DOHH2 (cell line): ENCODE data around the gene APOA1.

Source experiments
- H3F3A ChIP-seq: fragments of 200-600 bp; sonication (generic), shearing (Covaris generic); 2 replicates; pipeline ENCODE4 v1.6.0; 2016; ENCODE audit warnings: antibody characterized with exemption, mild to moderate bottlenecking; ENCODE audit not compliant: control insufficient read depth, insufficient read depth
- H3K27ac ChIP-seq: fragments of 200-600 bp; sonication (generic); 2 replicates; pipeline ENCODE4 v1.5.1; 2014; ENCODE audit warnings: low read depth, mild to moderate bottlenecking, low read length, moderate library complexity
- H3K27me3 ChIP-seq: fragments of 200-600 bp; sonication (generic); 2 replicates; pipeline ENCODE4 v1.6.1; 2014; ENCODE audit warnings: mild to moderate bottlenecking, low read length, mixed read lengths; ENCODE audit not compliant: control insufficient read depth
- H3K36me3 ChIP-seq: fragments of 200-600 bp; sonication (generic); 2 replicates; pipeline ENCODE4 v1.6.1; 2014; ENCODE audit warnings: mild to moderate bottlenecking, low read length, moderate library complexity, mixed read lengths; ENCODE audit not compliant: control insufficient read depth
- H3K4me1 ChIP-seq: fragments of 200-600 bp; sonication (generic); 2 replicates; pipeline ENCODE4 v1.6.1; 2014; ENCODE audit warnings: mild to moderate bottlenecking, low read length, mixed read lengths; ENCODE audit not compliant: control insufficient read depth
- H3K4me2 ChIP-seq: fragments of 200-600 bp; sonication (generic); 2 replicates; pipeline ENCODE4 v1.6.0; 2014; ENCODE audit warnings: mild to moderate bottlenecking, low read length, moderate library complexity
- H3K4me3 ChIP-seq: fragments of 200-600 bp; sonication (generic); 2 replicates; pipeline ENCODE4 v1.5.1; 2014; ENCODE audit warnings: mild to moderate bottlenecking, low read length, mixed read lengths
- H3K79me2 ChIP-seq: fragments of 200-600 bp; sonication (generic); 2 replicates; pipeline ENCODE4 v1.6.1; 2014; ENCODE audit warnings: mild to moderate bottlenecking, low read length, mixed read lengths; ENCODE audit not compliant: control insufficient read depth
- H3K9me2 ChIP-seq: fragments of 200-600 bp; sonication (generic); replicated peaks from 2 replicates; pipeline ENCODE4 v1.6.1; 2014; ENCODE audit warnings: mild to moderate bottlenecking, low read length, mixed read lengths; ENCODE audit not compliant: control insufficient read depth
- H3K9me3 ChIP-seq: fragments of 200-600 bp; sonication (generic); 2 replicates; pipeline ENCODE4 v1.6.1; 2014; ENCODE audit warnings: antibody characterized with exemption, low read length, mixed read lengths; ENCODE audit not compliant: control insufficient read depth, insufficient read depth
- H4K20me1 ChIP-seq: fragments of 200-600 bp; sonication (generic); 2 replicates; pipeline ENCODE4 v1.6.0; 2014; ENCODE audit warnings: low read depth, mild to moderate bottlenecking, antibody characterized with exemption, low read length, moderate library complexity; ENCODE audit not compliant: control insufficient read depth, insufficient read depth
- CTCF ChIP-seq: fragments of 200-600 bp; sonication (generic); IDR thresholded peaks from one replicate; pipeline ENCODE4 v1.5.1; 2014; ENCODE audit warnings: antibody characterized with exemption, mild to moderate bottlenecking, low read depth, low read length; ENCODE audit not compliant: poor library complexity, severe bottlenecking
- EZH2phosphoT487 ChIP-seq: fragments of 200-600 bp; sonication (generic); IDR thresholded peaks from 2 replicates; pipeline ENCODE4 v1.6.1; 2017; ENCODE audit warnings: borderline replicate concordance, mild to moderate bottlenecking, antibody characterized with exemption, low read length, moderate library complexity, mixed read lengths

Gene APOA1

GRCh38 chr11:116813170-116813569 is 24.3 kb downstream of the APOA1 start:
- Histone ChIP-seq H3K36me3 (no peaks in the 10 kb centered on the region), H3K79me2 (no peaks in the 10 kb centered on the region), H3K9me2 (no peaks in the 10 kb centered on the region), H3K4me3 (no peak overlapping the region), H3K4me2 (no peak overlapping the region), H3K4me1 (no peaks in the 10 kb centered on the region), H3K9me3 (no peaks in the 10 kb centered on the region), H4K20me1 (no peaks in the 10 kb centered on the region), H3K27me3 (peaks cover 12% of the 10 kb centered on the region), H3F3A (no peaks in the 10 kb centered on the region), H3K27ac (no peak overlapping the region)
- TF ChIP-seq CTCF (no peak), EZH2phosphoT487 (no peak)

- no peak overlapping the region for H3K4me2 ChIP-seq
- H3K27me3 ChIP-seq, result peaks cover 12% of the 10 kb centered on the region
- H3K79me2 ChIP-seq, result no peaks in the 10 kb centered on the region
- H3F3A ChIP-seq, result no peaks in the 10 kb centered on the region
- TF ChIP-seq EZH2phosphoT487 (no peak), CTCF (no peak)
- no peaks in the 10 kb centered on the region for H3K9me3 ChIP-seq
- no peaks in the 10 kb centered on the region for H3K4me1 ChIP-seq
- no peaks in the 10 kb centered on the region for H3K36me3 ChIP-seq
- H3K27ac ChIP-seq, result no peak overlapping the region
- H4K20me1 ChIP-seq, result no peaks in the 10 kb centered on the region
- H3K9me2 ChIP-seq, result no peaks in the 10 kb centered on the region
- no peak overlapping the region for H3K4me3 ChIP-seq
Measured at GRCh38 chr11:116812109-116812508, 25.3 kb downstream of the APOA1 start.

GRCh38 chr11:116811194-116811593 is 26.2 kb downstream of the APOA1 start:
- no peak overlapping the region for H3K4me2 ChIP-seq
- H3K9me2 ChIP-seq, result no peaks in the 10 kb centered on the region
- no peaks in the 10 kb centered on the region for H3K79me2 ChIP-seq
- H4K20me1 ChIP-seq, result no peaks in the 10 kb centered on the region
- no peaks in the 10 kb centered on the region for H3K4me1 ChIP-seq
- no peaks in the 10 kb centered on the region for H3K9me3 ChIP-seq
- no peak overlapping the region for H3K27ac ChIP-seq
- peaks cover 12% of the 10 kb centered on the region for H3K27me3 ChIP-seq
- no peaks in the 10 kb centered on the region for H3F3A ChIP-seq
- TF ChIP-seq CTCF (no peak), EZH2phosphoT487 (no peak)
- H3K4me3 ChIP-seq, result no peak overlapping the region
- no peaks in the 10 kb centered on the region for H3K36me3 ChIP-seq
